Stimulated activated CD4-positive, alpha-beta T cell treated with anti-CD3 and anti-CD28 coated beads, TNF-alpha, amount 100 ng/mL, for 48 hours (primary cell): ENCODE data around the gene SNTA1.
A peak's percentile ranks its signal among the peaks of the same experiment; 100 is the strongest.
"Not testable (repeated sequence)": the region's sequence is repeated elsewhere in the genome, so short reads cannot be mapped to it uniquely, and the experiment has no call there.

Experiments used
- DNase-seq, 3 donors: peaks; one replicate each; pipeline ENCODE4 v3.0.0-alpha.2; 2020; ENCODE audit warnings: low read depth in 3 of 3

The SNTA1 gene

DNA sequence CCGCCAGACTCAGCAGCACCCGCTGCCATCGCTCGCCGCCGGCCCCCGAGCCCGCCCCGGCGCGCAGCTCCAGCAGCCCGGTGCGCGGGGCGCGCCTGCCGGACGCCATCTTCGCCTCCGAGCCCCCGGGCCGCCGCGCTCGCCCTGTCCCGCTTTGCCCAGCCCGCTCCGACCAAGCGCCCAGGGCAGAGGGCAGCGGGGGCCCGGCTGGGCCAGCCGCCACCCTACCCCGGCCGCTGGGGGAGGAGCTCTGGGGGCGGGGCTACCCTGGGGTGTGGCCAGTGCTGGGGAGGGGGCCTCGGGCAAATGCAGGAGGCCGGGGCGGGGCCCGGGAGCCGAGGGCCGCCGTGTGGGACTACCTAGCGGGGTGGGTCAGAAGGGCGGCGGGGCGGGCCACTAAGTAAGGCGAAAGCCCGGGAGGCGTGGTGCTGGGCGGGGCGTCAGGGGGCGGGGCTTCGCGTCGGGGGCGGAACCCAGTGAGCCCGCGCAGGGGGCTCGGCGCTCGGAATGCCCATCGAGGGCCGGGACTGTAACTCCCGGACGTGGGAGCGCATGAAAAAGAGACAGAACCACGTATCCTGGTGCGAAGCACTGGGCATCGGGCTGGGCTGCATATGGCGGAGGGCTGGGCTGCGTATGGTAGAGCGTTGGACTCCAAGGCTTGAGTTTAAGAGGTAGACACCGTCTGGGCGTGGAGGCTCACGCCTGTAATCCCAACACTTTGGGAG lies at the start of gene SNTA1:
SNTA1 (minus strand) TSS at position 252 of the 728 bp plus-strand sequence; CDS start at position 109, 143 bp downstream.
- DNase-seq: peak; percentile 78 to 89 (median 81)

DNA sequence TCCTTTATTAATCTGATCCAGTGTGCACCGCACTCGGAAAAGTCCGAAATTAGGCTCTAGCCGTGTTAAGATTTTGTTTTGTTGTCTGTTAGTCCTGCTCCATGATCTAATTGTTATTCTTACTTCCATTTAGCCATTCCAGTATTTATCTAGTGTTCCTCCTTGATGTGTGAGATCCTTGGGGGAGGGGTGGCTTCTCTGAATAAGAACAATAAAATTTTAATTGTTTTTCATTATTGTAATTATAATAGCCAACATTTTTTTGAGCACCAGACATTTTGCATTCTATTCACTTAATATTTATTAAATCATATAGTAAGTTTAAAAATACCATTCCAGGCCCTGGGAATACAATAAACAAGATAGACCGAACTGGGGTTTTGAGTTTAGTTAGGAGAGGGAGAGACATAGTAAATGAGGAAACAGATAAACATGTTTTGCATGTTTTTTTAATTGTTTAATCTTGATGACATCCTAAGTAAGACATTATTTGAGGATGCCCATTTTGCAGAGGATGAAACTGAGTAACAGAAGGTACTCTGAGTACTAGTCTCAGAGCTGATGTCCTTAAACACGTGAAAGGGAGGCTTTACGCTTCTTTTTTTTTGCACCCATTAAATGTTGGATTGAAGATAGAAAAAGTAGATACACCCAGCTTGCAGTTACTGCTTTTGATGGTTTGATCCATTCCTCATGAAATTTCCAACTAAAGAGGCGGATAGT lies 47.5 kb upstream of the SNTA1 start:
- no peak for DNase-seq

DNA sequence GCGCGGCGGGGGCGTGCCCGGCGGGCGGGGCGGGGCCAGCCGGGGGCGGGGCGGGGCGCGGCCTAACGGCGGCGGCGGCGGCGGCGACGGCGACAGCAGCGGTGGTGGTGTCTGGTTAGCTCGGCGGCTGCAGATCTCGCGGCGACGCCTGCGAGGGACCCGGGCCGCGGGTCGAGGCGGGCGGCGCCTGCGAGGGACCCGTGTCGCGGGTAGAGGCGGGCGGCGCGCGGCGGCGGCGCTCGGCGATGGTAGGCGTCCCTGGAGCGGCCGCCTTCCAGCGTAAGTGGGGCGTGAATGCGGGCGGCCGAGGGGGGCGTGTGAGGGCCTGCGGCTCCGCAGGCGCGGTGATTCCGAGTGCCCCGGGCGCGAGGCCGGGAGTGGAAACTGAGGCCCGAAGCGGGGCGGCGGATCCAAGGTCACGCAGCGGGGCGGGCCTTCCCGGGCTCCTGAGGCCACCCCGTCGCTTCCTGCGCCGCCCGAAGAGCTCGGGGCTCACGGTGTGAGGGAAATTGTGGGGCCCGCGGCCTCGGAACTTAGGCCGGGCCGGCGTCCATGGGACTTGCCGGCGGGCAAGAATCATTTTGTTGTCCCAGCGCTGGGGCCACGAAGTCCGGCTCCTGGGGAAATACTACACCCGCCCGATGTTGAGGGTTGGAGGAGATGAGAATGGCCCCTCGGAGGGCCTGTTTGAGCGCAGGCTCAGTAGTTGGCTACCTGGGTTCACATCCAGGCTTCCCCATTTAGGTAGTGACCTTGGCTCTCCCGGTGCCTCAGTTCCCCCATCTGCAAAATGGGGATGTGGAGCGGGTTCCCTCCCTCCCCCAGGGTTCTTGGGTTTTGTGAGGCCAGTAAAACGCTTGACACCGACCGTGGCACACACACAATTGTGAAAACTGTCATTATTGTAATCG lies 46.7 kb upstream of the SNTA1 start, which contains the start of gene CBFA2T2:
CBFA2T2 (plus strand) TSS at position 74 of the 911 bp plus-strand sequence; CDS start at position 246, 172 bp downstream.
- peak in 2 of 3 donors; percentile 7 to 11 for DNase-seq

DNA sequence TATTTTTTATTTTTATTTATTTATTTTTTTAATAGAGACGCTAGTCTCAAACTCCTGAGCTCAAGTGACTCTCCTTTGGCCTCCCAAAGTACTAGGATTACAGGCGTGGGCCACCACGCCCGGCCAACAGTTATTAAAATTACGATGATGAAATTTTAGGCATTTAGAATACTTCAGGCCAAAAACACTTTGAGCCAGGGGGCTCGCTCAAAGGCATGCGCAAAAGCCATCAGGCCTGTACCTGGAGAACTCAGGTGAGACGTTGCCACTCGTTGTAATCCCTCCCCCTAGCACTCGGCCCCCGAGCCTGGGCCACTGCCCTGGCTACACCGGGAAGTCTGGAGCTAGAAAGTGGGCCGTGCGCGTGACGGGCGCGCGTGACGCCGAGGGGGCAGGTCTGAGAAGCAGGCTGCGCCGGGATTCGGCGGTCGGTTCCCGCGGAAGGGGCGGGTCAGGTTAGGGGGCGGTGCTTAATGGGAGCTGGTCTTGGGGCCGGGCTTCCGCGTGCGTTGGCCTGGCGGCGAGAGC lies 46.0 kb upstream of the SNTA1 start:
- peak; percentile 98 to 99 (median 98) for DNase-seq

DNA sequence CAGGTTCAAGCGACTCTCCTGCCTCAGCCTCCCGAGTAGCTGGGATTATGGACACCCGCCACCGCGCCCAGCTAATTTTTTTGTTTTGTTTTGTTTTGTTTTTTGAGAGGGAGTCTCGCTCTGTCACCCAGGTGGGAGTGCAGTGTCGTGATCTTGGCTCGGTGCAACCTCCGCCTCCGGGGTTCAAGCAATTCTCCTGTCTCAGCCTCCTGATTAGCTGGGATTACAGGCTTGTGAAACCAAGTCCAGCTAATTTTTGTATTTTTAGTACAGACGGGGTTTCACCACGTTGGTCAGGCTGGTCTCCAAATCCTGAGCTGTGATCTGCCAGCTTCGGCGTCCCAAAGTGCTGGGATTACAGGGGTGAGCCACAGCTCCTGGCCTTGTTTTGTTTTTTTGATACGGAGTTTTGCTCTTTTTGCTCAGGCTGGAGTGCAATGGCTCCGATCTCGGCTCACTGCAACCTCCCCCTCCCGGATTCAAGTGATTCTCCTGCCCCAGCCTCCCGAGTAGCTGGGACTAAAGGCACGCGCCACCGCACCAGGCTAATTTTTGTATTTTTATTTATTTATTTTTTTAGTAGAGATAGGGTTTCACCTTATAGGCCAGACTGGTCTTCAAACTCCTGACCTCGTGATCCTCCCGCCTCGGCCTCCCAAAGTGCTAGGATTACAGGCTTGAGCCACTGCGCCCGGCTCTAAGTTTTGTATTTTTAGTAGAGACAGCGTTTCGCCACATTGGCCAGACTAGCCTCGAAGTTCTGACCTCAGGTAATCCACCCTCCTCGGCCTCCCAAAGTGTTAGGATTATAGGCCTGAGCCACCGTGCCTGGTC lies 45.3 kb upstream of the SNTA1 start:
- not testable (repeated sequence) for DNase-seq

DNA sequence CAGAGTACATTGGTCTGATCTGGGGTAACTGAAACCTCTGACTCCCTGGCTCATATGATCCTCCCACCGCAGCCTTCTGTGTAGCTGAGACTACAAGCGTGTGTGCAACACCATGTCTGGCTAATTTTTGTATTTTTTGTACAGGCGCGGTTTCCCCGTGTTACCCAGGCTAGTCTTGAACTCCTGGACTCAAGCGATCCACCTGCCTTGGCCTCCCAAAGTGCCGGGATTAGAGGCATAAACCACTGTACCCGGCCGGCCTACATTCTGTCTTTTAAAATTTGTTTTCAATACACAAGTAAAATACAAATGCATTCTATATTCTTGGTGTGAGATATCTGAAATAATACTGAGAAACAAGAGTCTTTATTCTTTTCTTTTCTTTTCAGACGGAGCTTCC lies 44.6 kb upstream of the SNTA1 start:
- no peak for DNase-seq

DNA sequence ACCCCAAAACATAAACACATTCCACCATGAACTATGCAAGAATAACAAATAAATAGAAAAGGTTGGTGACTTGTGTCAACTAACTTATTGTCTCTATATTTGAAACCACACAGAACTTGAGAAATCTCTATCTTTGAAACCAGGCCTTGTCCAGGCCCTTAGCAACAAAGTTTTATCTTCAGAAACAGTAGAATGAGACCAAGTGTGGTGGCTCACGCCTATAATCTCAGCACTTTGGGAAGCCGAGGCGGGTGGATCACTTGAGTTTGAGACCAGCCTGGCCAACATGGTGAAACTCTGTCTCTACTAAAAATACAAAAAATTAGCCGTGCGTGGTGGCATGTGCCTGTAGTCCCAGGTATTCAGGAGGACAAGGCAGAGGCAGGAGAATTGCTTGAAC lies 39.6 kb upstream of the SNTA1 start:
- DNase-seq: not testable (repeated sequence)

DNA sequence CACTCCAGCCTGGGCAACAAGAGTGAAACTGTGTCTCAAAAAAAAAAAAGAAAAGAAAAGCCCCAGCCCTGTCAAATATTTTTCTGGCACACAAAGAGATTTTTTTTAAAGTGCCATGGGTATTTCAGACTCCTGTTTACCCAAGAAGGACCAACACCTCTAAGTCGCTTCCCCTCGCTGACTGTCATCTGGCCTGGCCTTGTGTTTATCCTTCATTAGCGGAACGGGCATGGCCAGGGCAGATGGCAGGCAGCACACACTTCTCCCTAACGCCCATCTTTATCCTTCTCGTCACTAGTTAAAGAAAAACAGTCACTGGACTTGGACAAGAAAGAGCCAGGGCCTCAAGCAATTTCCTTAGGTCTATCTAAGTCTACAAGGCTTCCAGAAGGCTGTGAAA lies 39.0 kb upstream of the SNTA1 start:
- DNase-seq: no peak

DNA sequence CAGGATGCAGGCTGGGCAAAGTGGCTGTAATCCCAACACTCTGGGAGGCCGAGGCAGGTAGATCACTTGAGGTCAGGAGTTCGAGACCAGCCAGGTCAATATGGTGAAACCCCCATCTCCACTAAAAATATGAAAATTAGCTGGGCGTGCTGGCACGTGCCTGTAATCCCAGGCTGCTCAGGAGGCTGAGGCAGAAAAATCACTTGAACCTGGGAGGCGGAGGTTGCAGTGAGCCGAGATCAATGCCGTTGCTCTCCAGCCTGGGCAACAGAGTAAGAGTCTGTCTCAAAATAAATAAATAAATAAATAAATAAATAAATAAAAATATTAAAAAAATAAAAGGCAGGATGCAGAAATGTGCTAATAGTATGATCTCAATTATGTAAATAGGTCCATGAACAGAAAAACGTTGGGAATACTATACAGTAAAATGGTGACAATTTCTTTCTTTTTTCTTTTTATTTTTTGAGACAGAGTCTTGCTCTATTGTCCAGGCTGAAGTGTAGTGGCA lies 37.9 kb upstream of the SNTA1 start:
- DNase-seq: no peak

DNA sequence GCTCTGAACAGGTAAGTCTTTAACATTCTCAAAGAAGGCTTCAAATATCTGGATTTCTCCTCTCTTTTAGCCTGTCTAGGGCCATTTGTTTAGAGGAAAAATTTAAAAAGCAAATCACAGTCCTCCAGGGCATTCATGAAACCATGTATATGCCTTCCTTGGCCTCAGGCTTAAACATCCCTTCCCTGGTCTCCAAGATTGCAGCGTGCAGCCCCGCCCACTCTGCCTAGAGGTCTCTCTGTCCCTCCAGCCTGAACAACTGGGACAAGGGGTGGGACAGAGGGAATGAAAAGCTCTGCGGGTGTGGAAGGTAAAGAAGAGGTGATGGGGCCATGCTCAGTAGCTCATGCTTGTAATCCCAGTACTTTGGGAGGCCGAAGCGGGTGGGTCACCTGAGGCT lies 36.5 kb upstream of the SNTA1 start:
- DNase-seq: no peak

DNA sequence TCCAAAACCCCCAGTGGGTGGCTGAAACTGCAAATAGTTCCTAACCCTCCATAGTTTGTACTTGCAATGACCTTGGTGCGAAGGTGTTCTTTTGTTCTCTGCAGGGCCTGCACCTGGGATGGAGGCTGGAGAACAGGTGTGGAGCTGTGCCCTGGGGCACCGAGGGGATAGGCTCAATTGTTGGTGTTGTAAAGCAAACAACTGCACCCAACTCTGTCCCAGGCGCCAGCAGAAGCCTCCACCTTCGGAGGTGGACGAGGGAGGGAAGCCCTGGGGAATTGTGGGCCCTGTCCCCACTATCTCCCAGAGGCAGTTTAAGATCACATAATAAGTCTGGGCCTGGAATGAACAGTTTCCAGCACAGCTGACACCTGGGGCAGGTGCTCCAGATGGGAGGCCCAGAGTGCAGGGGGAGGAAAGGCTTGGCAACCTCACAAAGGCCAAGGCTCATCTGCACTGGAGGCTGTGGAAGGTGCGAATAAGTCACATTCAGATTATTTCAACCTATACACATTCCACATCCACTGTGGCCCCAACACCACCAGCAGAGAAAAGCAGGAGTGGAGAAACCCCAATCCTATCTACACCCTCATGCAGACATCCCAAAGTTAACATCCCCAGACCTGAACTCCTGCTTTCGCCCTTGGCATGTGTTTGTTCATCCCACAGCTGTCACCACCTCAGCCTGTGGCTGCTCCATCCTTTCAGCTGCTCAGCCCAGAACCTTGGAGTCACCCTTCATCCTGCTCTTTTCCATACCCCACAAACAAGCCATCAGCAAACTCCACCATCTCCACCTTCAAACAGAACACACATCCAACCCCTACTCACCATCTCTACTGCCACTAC lies 34.0 kb upstream of the SNTA1 start:
- DNase-seq: no peak

DNA sequence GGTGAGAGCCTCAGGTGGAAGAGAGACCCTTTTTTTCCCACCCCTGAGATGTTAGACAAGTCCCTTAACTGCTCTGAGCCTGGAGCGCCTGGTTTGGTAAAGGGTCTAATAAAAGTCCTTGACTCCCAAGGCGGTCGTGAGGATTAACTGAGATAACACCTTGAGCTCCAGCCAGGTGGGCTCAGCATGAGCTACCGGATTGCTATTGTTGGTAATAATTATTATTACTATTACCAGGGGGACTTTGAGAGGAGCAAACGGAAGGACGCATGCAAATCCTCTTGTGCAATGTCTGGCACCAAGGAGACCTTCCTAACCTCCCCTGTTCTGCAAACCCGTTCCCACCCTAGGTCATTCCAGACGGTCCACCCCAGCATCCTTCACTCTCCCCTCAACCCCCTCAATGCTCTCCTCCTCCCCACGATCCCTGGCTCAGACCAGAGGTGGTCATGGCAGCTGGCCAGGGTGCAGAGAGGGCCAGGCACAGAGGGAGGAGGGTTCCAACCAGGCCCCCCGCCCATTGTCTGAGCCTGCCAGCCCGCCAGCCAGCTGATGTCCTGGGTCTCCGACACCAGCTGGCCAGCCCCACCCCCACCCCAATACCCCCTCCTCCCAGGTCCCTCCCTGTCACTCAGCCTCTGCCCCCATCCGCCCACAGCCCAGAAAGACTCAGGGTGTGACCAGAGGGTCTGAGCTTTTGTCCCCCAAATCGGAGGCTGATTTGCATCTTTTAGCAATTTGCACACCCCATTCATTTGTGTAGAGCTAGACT lies 32.0 kb upstream of the SNTA1 start:
- no peak for DNase-seq

DNA sequence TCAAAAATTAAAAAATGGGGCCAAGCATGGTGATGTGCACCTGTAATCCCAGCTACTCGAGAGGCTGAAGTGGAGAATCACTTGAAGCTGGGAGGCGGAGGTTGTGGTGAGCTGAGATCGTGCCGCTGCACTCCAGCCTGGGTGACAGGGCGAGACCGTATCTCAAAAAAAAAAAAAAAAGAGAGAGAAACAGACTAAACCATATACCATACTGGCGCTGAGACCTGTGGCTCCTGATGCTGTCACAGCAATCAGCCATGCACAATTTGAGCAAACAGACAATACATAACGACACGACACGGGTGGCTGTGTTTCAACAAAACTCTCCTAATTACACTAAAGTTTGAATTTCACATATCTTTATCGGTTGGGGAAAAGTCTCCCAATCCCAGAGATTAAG lies 31.4 kb upstream of the SNTA1 start:
- DNase-seq: no peak

DNA sequence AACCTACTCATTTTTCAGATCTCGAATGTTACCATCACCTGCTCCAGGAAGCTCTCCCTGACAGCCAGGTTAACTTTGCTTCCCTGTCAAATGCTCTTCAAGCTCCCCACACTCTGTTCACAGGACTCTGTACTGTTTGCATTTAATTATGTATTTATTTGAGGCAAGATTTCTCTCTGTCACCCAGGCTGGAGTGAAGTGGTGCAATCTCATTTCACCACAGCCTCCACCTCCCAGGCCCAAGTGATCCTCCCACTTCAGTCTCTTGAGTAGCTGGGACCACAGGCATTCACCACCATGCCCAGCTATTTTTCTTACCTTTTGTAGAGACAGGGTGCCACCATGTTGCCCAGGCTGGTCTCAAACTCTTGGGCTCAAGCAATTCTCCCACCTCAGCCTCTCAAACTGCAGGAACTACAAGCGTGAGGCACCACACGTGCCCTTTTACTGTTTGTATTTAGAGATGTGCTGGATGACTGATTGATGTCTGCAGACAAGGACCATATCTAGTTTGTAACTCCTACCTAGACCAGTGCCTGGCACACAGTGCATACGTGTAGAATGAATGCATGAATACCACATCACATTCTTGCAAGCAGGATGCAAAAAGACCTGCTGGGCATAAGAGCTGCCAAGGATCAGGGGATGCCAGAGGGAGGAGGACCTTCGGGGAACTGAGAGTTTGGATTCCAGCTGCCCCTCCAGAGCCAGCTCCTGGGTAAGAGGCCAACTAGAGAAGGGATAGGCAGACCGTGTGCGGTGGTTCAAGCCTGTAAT lies 30.7 kb upstream of the SNTA1 start:
- no peak for DNase-seq

DNA sequence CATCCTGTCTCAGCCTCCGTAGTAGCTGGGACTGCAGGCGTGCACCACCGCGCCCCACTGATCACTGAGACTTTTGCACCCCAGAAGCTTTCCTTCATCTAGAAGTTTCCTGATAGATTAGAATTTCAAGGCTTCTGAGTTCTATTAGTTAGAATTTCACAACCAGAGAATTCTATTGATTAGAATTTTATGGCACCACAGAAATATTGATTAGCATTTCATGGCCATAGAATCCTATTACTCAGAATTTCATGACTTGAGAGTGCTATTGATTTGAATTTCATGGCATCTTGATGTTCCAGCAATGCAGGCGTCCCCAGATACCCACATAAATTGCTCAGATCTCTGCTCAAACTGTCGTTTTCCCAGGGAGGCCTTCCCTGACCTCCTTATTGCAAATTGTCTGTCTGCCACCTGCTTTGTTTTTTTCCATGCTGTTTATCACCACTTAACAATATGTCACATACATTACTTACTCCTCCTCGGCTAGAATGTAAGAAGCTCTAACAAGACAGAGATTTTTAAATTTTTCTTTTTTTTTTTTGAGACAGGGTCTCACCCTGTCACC lies 29.4 kb upstream of the SNTA1 start:
- no peak for DNase-seq

DNA sequence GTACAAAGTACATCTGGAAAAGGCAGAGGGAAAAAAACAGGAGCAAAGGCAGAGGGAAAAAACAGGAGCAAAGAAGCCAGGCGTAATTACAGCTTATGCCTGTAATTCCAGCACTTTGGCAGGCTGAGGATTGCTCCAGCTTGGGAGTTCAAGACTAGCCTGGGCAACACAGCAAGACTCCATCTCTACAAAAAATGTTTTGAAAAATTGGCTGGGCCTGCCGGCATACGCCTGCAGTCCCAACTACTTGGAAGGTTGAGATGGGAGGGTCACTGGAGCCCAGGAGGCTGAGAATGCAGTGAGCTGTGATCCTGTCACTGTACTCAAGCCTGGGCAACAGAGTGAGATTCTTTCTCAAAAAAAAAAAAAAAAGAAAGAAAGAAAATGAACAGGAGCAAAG lies 27.3 kb upstream of the SNTA1 start:
- DNase-seq: no peak

DNA sequence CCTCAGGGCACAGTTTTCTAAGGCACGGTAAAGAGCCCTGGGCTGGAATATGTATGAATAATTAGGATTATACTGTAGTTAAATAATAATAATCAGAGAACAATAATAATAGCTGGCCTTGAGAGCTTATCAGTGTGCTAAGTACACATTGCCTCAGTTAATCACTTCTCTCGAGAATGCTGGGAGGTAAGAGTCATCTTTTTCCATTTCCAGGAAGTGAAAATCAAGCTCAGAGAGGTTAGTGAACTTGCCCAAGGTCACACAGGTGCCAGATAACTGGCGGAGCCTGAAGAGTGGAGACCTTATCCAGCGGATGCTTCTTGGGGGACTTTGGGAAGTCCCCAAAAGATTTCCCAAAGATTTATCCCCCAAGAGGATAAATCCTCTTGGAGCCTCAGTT lies 26.9 kb upstream of the SNTA1 start:
- DNase-seq: no peak

DNA sequence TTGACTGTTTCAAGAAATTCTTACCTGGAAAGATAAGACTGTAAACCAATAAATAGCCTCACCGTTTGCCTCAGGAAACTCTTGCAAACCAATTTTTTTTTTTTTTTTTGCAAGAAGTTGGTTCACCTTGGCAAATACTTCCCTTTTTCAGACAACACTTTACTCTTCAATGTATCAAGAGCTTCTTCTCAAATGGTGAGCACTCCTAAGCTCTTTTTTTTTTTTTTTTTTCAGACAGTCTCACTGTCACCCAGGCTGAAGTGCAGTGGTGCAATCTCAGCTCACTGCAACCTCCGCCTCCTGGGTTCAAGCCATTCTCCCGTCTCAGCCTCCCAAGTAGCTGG lies 22.7 kb upstream of the SNTA1 start:
- DNase-seq: no peak
